Stimulated activated CD8-positive, alpha-beta memory T cell treated with anti-CD3 and anti-CD28 coated beads, Interleukin-7, amount 100 ng/mL, for 1 hour (primary cell): Measurements from ENCODE around the gene GUCY2C.
A peak's percentile ranks its signal among the peaks of the same experiment; 100 is the strongest.
"Not testable (repeated sequence)": the region's sequence is repeated elsewhere in the genome, so short reads cannot be mapped to it uniquely, and the experiment has no call there.

Experiments used
- DNase-seq, 2 donors: peaks; one replicate each; pipeline ENCODE4 v3.0.0-alpha.2; 2020; ENCODE audit warnings: low read depth in 2 of 2

Gene GUCY2C

GRCh38 chr12:14696265-14696741 is at the start of gene GUCY2C:
Gene GUCY2C, minus strand, starts transcription at chr12:14696599. Its CDS starts 151 bp downstream, at chr12:14696448.
- no peak for DNase-seq

GRCh38 chr12:14743061-14743460 is 46.7 kb upstream of the GUCY2C start:
- DNase-seq: no peak

GRCh38 chr12:14741942-14742341 is 45.5 kb upstream of the GUCY2C start:
- DNase-seq: no peak

DNA sequence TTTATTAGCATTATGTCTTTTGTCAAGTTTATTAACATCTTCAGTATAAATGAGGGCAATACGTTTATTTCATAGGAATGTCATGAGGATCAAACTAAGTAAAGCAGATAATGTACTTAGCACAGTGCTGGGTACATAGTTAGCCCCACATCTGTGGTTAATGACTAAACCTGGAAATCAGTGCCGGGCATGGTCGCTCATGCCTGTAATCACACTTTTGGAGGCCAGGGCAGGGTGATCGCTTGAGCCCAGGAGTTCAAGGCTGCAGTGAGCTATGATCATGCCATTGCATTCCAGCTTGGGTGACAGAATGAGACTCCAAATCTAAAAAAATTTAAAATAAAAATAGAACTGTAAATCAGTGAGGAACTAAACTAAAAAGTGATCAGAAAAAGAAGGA is 44.8 kb upstream of the GUCY2C start:
- DNase-seq: no peak

- not testable (repeated sequence) for DNase-seq
These were observed 40.0 kb upstream of the GUCY2C start for GRCh38 chr12:14736441-14736840.

DNA sequence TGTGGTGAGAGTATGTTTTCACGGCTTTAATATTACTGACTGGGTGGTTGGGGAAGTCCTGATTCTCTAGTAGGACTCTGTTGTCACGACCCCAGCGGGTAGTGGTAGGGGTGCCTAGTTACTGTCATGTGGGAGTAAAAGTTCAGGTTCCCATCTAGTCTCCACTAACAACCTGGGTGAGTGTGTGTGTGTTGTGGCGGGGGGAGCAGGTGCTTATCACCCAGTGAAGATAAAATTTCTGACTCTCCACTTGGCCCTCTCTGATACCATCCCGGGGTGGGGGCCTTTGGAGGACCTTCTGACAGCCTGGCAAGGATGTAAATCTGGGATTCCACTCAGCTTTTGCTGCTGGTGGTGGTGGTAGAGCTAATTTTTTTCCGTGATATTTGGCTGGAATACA is 35.4 kb upstream of the GUCY2C start:
- DNase-seq: no peak

- DNase-seq: no peak
These were observed 33.2 kb upstream of the GUCY2C start for GRCh38 chr12:14729586-14729985.

DNA sequence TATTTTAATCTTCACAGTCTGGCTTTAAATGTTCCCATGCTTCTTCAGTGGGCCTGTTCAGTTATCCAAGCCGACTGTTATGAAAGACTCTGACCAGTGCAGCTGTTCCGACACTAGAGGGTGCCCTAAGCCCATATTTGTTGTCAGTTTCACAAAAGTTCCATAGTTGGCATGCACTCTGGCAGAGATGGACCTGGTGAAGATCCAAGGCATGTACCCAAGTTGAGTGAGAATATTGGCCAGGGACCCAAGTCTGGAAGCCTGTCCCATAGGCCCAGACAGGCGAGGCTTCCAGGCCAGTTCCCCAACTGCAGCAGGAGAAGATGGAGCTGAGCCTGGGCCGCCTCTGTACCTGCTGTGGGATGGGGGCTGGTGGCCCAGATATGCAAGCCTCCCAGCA is 27.4 kb upstream of the GUCY2C start:
- DNase-seq: peak in 1 of 2 donors; percentile 36

DNA sequence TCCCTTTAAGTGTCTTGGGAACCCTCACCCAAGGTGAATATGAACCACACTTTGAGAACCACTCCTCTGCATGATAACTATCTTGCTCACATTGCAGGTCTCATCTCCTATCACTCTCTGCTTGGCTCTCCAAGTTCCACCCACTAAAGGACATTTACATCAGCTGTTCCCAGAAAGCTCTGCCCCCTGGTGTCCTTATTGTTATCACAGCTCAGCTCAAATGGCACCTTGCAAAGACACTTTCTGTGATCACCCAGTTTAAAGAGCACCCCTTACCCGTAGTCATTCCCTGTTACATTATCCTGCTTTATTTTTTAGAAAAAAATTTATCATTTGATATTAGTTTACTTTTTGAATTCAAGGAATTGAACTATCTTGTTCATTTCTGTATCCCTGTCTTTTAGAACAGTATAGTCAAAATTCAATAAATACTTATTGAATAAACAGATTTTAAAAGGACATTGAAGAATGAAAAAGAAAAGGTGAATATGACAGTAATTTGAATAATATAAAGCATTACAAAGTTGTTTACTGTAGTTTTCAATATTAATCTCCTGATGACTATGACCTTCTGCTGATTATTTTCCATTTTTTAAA is 20.5 kb upstream of the GUCY2C start:
- DNase-seq: peak in 1 of 2 donors; percentile 5

- no peak for DNase-seq
These were observed 18.0 kb upstream of the GUCY2C start for GRCh38 chr12:14714437-14714836.

DNA sequence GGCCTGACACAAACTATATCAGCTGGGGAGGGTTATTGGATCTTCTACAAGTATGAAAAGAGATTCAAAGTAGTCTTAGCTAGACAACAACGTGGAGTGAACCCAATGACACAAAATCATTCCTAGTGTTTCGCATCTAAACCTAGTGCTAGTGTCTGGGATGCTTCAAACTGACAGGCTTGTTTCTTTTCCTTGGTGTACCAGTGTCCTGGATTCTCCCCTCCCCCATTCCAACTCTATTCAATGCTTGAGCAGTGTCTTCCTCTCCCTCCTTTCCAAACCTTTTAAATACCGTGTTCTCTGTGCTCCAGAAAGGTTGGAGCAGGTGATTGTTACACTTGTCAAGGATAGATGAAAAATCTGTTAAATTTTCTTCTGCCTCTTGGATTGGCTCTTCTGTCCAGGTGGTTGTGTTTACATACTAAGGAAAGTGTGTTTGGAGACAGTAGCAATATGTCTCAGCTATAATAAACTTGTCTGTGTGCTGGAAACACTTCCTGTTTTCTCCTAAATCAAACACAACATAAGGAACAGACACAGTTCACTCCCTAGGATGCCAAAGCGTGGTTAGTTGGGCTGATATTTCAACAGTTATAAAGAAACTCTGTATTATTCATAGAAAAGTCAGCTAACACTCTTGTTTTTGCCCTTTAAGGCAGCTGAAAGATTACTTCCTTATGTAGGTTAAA is 14.4 kb upstream of the GUCY2C start:
- no peak for DNase-seq

DNA sequence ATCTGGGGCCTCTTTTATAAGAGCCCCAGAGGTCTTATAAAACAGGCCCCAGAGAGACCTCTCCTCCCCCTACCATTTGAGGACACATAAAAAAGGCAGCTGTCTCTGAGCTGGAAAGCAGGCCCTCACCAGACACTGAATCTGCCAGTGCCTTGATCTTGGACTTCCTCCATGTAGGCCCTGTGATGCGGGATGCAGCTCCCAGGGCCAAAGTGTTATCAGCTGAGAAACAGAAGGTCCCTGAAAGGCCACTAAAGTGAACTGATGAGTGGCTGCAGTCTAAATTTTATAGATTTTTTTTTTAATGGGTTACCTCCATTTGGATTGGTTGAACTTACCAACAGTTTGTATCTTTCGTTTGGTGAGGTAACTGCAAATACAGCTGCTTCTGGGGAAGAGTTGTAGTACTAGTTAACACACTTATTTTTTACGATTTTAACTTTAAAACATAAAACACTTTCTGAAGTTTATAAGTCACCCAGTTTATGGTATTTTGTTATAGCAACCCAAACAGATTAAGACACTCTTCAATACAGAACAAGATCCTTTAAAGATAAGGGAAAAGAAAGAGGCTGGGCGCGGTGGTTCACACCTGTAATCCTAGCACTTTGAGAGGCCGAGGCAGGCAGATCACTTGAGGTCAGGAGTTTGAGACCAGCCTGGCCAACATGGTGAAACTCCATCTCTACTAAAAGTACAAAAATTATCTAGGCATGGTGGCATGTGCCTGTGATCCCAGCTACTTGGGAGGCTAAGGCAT is 5.6 kb upstream of the GUCY2C start:
- no peak for DNase-seq

GRCh38 chr12:14700935-14701334 is 4.5 kb upstream of the GUCY2C start:
- DNase-seq: no peak

- DNase-seq: no peak
These were observed 3.5 kb upstream of the GUCY2C start for GRCh38 chr12:14699923-14700322.

- DNase-seq: no peak
These were observed 2.2 kb upstream of the GUCY2C start for GRCh38 chr12:14698555-14698954.

DNA sequence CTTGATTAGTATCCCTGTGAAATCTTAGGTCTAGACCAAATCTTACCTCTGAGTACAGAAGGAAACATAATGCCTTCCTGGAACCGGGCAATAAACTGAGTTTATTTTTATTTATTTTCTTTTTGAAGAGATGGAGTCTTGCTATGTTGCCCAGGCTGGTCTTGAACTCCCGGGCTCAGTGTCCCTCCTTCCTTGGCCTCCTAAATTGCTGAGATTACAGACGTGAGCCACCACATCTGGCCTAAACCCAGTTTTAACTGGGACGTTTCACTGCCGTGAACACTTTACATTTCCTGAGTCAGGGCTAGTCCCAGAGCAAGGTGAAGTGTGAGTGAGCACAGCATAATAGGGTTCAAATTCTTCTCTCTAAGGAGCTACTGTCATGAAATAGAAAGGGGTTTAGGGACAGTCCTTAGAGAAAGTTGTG is 671 bp downstream of the GUCY2C start:
- DNase-seq: no peak

GRCh38 chr12:14694970-14695369 is 1.4 kb downstream of the GUCY2C start:
- no peak for DNase-seq

DNA sequence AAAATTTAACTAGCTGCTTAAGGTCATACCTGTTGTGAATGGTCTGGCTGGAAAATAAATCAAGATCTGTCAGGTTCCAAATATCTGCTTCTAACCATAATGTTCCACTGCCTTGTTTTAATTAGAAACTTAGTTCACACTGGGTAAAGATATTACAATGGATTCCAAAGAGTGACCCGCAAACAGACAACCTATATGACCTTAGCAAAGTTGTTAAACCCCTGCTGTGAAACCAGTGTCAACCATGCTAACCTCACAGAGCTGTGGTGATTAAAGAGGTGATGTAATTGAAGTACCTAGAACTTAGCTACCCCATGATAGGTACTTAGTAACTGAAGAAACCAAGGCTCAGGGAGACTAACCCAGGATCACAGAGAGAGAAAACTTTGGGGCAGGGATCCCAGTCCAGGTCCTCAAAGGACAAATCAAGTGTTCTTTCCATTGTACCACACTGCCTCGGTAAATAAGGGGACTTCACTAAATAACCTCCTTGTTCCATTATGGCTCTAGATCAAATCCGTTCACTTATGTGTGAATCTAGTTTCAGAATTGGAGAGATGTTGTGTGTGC is 2.2 kb downstream of the GUCY2C start:
- DNase-seq: no peak

DNA sequence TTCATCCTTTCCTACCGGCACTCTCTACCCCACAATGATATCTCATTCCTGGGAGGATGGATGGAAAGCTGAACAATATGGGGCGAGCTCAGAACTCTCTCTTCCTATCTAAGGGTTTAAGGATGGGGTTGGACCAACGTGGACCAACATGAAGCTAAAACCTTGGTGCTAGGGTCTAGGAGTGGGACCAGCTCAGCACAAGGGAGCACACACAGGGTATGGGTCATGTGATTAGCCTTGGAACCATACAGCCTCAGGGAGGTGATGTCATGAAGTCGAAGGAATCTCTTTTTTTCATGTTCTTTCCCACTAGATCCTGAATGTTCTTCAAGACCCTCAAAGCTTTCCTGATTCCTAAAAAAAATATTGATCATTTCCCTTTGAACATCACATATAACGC is 3.3 kb downstream of the GUCY2C start:
- DNase-seq: no peak

GRCh38 chr12:14691560-14691959 is 4.8 kb downstream of the GUCY2C start:
- no peak for DNase-seq

DNA sequence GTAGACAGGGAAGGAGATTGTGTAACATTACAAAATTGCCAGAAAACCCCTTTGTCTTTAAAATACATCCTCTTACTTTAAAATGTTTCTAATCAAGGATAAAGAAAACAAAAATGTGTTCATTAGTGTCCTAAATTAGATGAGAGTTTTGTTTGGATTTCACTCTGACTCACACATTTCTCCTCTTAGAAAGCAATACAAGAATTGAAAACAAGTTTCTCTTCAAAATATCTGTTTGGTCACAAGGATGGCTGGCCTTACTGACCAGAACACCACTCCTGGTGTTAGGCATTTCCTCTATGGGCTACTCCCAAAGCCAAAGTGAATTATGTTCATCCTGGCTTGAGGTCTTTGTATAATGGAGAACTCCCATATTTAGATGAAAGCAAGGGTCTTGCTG is 6.4 kb downstream of the GUCY2C start:
- no peak for DNase-seq

GRCh38 chr12:14689144-14689543 is 7.3 kb downstream of the GUCY2C start:
- DNase-seq: no peak
